ENCODE measurements around the gene FOXN4. TPM values are rescaled to one million over a fixed set of nuclear protein-coding genes. Genes with fewer than 3 reads are reported as not detected.

Gene FOXN4
- polyA plus RNA-seq, 1 donor (not counting 4 experiments of a cell fraction or from before 2014, with no cell fraction given) = not detected

- Histone ChIP-seq H3K9ac (ENCODE audit: control insufficient read depth, extremely low read depth, insufficient read depth, low read length) (no peak overlapping the region), H3K4me2 (ENCODE audit: control insufficient read depth, extremely low read depth, insufficient read depth, low read depth, low read length) (no peak overlapping the region), H3K9me3 (ENCODE audit: control insufficient read depth, low read depth, low read length) (no peaks in the 10 kb centered on the region), H4K20me1 (ENCODE audit: control insufficient read depth, extremely low read depth, insufficient read depth, low read length) (no peaks in the 10 kb centered on the region), H2AFZ (ENCODE audit: control insufficient read depth, low read length) (no peak overlapping the region), H3K36me3 (ENCODE audit: control insufficient read depth in 2 of 2, extremely low read depth in 1 of 2, insufficient read depth in 2 of 2, low read length in 2 of 2) (no peaks in the 10 kb centered on the region), H3K27me3 (ENCODE audit: control insufficient read depth, extremely low read depth, insufficient read depth, low read length) (no peaks in the 10 kb centered on the region), H3K79me2 (ENCODE audit: control insufficient read depth, insufficient read depth, low read length) (no peaks in the 10 kb centered on the region), H3K9me1 (ENCODE audit: control insufficient read depth, extremely low read depth, insufficient read depth, low read length) (no peaks in the 10 kb centered on the region), H3K4me3 (ENCODE audit: control insufficient read depth in 2 of 3, extremely low read depth in 1 of 3, insufficient read depth in 2 of 3, low read depth in 1 of 3, low read length in 3 of 3) (no peak overlapping the region), H3K27ac (ENCODE audit: control insufficient read depth, insufficient read depth, low read length) (no peak overlapping the region), H3K4me1 (ENCODE audit: control insufficient read depth, extremely low read depth, insufficient read depth, low read length) (no peaks in the 10 kb centered on the region)
- DNase-seq (ENCODE audit: low read depth, low spot score) = no peak
- TF ChIP-seq EZH2 (IDR thresholded peaks at IDR 0.05; ENCODE audit: low read length) (no peak), CTCF (optimal IDR thresholded peaks at IDR 0.05 in 1 of 3, IDR thresholded peaks at IDR 0.05 in 1 of 3, conservative IDR thresholded peaks at IDR 0.05 in 1 of 3; ENCODE audit: extremely low read depth in 1 of 3, insufficient read depth in 2 of 3, low read length in 3 of 3) (no peak)
- no peak for FAIRE-seq
- dilution Hi-C loops (cut with MboI; ENCODE audit: extremely low pct_ligation_motif_present, low sequenced_read_pairs) = no loop called here
Observed at GRCh38 chr12:109343677-109344076, 34.6 kb upstream of the FOXN4 start.

- H3K27ac ChIP-seq (ENCODE audit: control insufficient read depth, insufficient read depth, low read length) = no peak overlapping the region
- no peak overlapping the region for H3K4me3 ChIP-seq (ENCODE audit: control insufficient read depth in 2 of 3, extremely low read depth in 1 of 3, insufficient read depth in 2 of 3, low read depth in 1 of 3, low read length in 3 of 3)
- DNase-seq (ENCODE audit: low read depth, low spot score) = no peak
- TF ChIP-seq CTCF (optimal IDR thresholded peaks at IDR 0.05 in 1 of 3, IDR thresholded peaks at IDR 0.05 in 1 of 3, conservative IDR thresholded peaks at IDR 0.05 in 1 of 3; ENCODE audit: extremely low read depth in 1 of 3, insufficient read depth in 2 of 3, low read length in 3 of 3) = no peak
- no peak for TF ChIP-seq EZH2 (IDR thresholded peaks at IDR 0.05; ENCODE audit: low read length)
- H2AFZ ChIP-seq (ENCODE audit: control insufficient read depth, low read length) = no peak overlapping the region
- no peak overlapping the region for H3K9ac ChIP-seq (ENCODE audit: control insufficient read depth, extremely low read depth, insufficient read depth, low read length)
- H3K36me3 ChIP-seq (ENCODE audit: control insufficient read depth in 2 of 2, extremely low read depth in 1 of 2, insufficient read depth in 2 of 2, low read length in 2 of 2) = no peaks in the 10 kb centered on the region
- H4K20me1 ChIP-seq (ENCODE audit: control insufficient read depth, extremely low read depth, insufficient read depth, low read length) = no peaks in the 10 kb centered on the region
- no peaks in the 10 kb centered on the region for H3K4me1 ChIP-seq (ENCODE audit: control insufficient read depth, extremely low read depth, insufficient read depth, low read length)
- H3K9me3 ChIP-seq (ENCODE audit: control insufficient read depth, low read depth, low read length) = no peaks in the 10 kb centered on the region
- H3K79me2 ChIP-seq (ENCODE audit: control insufficient read depth, insufficient read depth, low read length) = no peaks in the 10 kb centered on the region
- no peak for FAIRE-seq
- H3K4me2 ChIP-seq (ENCODE audit: control insufficient read depth, extremely low read depth, insufficient read depth, low read depth, low read length) = no peak overlapping the region
- dilution Hi-C loops (cut with MboI; ENCODE audit: extremely low pct_ligation_motif_present, low sequenced_read_pairs) = no loop called here
- H3K9me1 ChIP-seq (ENCODE audit: control insufficient read depth, extremely low read depth, insufficient read depth, low read length) = no peaks in the 10 kb centered on the region
- no peaks in the 10 kb centered on the region for H3K27me3 ChIP-seq (ENCODE audit: control insufficient read depth, extremely low read depth, insufficient read depth, low read length)
Observed at GRCh38 chr12:109336593-109336992, 27.5 kb upstream of the FOXN4 start.

All from keratinocyte (primary cell).